Activated CD4-positive, alpha-beta T cell treated with anti-CD3 and anti-CD28 coated beads for 24 hours (primary cell): Measurements from ENCODE around the gene OR1S1.
"Not testable (repeated sequence)": the region's sequence is repeated elsewhere in the genome, so short reads cannot be mapped to it uniquely, and the experiment has no call there.

ENCODE experiments used
- DNase-seq, 2 donors: peaks; one replicate each; pipeline ENCODE4 v3.0.0-alpha.2; 2020; ENCODE audit warnings: low read depth in 2 of 2

Gene OR1S1

DNA sequence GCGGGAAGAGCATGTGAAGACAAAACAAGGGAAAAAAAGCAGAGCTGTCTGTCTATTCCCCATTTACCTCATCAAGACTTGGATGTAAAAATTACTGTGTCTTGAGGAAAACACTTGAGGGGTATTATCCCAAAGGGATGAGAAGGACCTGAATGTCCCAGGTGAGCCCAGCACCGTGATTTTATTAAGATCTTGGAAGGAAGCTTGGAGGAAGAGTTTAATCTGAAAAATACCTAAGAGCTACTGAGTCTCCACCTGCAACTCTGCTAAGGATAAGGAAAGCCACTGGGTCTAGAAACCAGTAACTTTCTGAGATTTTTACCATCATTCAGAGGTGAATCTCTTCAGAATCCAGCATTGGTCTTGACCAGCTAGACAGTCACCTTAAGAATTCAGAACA, at the start of gene OR1S1:
OR1S1 (plus strand) TSS at position 301 of the 400 bp plus-strand sequence.
- DNase-seq, result not testable (repeated sequence)

DNA sequence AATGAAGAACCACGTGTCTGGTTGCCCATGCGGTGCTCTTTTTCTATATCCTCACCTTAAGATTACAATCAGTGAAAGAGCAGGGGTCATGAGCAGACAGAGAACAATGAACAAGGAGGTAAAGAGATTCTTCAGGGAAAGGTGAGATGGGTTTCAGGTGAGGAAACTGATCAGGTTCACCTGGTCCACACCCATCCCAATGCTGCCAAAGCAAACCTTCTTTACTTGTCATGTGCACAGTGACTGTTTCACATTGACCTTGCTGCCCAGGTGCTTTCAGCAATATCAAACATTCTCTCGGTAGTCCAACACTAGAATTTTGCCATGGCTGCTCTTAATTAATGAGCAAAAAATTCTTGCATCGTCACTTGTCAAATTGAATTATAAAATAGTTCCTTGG, 48.1 kb upstream of the OR1S1 start:
- no peak for DNase-seq

DNA sequence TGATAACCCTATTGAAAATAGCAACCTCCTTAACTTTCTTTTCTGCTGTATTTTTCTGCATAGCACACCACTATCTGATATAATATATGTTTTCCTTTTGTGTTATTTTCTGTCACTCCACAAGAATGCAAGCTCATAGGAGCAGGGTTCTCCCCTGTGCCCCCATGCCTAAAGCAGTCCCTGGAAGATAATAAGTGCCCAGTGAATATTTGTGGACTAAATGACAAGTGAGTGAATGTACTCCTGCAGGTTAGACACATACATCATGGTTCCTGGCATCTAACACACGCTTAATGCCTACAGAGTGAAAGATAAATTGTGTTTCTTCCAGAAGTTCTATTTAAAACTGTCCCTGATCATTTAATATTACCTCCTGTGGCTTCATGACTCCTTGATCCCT, 47.5 kb upstream of the OR1S1 start:
- no peak for DNase-seq

DNA sequence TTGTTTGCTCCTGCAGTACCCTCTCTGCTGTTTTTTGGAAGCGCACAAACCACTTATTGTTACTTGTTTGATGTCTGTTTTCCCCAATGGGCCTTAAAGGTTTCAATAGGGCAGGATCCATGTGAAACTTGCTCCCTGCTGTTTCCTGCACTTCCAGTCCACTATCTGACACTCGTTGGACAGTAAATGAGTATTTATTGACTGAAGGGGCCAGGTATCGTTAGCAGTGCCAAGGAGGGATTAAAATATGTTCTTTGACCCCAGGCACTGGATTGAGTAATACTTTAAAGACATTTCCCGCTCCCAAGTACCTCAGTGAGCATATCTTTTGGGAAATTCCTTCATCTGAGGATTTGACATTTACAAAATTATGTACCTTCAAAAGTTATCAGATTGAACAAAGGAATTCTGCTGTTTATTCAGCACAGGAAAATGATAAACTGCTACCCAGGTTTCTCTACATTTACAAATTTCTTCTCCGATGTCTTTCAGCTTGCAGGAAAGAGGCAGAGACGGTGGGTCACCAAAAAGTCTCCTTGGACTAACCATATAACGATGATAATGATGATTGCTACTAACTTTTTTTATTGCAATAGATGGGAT, 46.9 kb upstream of the OR1S1 start:
- no peak for DNase-seq

DNA sequence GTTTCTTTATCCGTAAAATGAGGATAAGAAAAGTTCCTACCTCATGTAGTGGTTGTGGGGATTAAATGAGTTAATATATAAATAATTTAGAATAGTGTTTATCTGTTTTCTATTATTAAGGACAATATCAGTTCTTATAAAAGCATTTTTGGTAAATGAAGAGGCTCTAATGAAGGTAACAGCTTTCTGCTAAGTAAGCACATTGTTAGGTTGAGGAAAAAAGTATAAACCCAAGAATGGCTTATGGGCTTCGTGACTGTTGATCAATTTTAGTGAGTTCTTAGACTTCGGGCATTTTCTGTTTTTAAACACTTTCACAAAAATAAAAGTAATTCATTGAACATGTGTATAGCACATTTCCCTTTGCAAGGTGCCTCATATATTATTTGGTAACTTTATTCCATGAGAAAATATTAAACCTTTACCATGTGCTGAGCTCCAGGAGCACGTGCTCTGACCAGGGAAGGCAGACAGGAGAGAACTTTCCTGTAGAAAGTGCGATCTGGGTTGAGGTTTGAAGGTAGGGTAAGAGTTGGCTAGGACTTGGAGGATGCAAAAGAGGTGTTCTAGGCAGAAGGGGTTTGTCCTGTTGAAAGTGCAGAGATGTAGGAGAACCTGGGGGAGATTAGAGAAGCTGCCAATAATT, 35.0 kb upstream of the OR1S1 start:
- no peak for DNase-seq

DNA sequence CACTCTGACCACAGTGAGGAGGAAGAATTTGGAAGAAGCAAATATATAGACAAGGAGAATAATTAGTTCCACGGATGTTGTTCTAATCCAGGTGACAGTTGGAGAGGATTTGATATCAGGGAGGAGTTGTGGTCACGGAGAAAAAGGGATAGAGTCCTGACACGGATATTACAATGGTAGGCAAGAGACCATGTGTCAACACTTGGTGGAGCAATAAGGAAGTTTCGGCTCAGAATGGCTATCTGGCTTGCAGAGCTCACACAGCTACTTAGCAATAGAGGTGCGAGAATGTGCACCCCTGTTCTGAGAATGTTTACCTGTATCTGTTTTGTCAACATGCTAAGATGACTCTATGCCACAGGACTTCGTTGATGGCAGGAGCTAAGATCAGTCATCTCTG, 34.1 kb upstream of the OR1S1 start:
- DNase-seq, result no peak

DNA sequence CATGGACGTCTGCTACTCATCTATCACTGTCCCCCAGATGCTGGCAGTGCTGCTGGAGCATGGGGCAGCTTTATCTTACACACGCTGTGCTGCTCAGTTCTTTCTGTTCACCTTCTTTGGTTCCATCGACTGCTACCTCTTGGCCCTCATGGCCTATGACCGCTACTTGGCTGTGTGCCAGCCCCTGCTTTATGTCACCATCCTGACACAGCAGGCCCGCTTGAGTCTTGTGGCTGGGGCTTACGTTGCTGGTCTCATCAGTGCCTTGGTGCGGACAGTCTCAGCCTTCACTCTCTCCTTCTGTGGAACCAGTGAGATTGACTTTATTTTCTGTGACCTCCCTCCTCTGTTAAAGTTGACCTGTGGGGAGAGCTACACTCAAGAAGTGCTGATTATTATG, 32.9 kb upstream of the OR1S1 start:
- DNase-seq, result no peak

DNA sequence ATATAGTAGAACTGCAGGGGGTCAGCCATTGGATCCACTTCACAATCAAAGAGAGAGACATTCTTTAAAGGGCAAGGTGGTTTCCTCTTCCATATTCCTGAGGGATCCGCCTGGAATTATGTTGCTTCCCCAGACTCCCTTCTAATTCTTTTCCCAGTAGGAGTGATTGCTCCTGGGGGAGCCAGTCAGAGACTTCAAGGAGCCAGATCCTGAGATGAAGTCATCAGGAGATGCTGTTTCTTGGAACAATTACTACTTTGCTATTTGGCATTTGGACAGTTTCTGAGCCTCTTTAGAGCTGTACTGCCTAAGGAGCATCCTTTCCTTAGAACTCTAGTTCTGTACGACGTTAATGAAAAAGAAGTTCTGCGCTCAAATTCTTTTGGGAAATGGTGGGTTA, 25.6 kb upstream of the OR1S1 start:
- no peak for DNase-seq

DNA sequence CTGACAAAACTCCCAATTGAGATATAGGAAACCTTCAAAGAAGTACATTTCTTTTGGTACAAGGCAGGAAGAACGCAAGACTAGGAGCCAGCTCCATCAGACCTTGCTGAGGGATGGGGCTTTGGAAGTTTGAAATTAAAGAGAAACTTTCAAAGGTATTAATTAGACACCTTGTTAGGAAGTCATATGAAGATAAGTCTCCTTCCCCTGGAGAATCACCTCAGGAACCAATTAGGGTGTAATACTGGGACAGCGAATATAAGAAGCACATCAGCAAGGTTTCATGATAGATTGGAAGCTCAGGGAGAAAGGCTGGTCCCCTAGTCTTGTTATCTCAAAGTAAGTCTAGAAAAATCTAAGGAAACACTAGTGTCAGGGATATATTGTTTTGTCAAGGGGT, 23.8 kb upstream of the OR1S1 start, which contains the start of gene OR9Q2:
OR9Q2 (plus strand) TSS at position 301 of the 400 bp plus-strand sequence. CDS start 1,421 bp downstream, outside the sequence.
- DNase-seq, result no peak

DNA sequence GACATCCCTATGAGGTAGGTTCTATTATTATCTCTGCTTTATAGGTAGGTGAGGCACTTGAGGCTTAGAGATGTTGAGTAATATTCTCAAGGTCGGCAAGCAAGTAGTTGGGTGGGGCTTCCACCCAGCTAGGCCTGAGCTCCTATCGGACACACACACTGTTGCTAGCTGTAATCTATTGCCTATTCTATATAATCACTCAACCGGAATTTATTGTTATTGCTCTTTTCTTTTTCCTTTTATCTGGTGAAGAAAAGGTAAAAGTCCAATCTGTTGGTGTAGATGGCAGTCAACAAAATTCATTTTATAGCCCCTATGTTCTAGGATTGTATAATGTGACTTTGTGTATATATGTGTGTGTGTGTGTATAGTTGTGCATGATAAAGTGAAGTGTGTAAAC, 20.3 kb upstream of the OR1S1 start:
- no peak for DNase-seq

DNA sequence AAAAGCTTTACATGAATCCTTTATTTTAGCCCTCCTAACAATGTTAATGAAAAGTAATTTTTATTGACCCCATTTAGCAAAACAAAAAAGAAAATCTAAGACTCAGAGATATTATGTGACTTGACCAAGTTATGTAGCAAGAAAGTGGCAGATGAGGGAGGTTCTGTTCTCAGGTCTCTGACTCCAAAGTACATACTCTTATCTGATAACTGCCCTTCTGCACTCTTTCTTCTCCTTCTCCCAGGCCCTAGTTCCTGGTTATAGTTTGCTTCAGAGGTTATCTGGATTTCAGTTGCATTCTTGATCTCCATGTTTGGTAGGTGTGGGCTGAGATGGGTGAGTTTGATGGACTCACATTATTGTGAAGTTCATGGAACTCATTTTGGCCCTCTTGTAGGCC, 19.1 kb upstream of the OR1S1 start:
- no peak for DNase-seq

DNA sequence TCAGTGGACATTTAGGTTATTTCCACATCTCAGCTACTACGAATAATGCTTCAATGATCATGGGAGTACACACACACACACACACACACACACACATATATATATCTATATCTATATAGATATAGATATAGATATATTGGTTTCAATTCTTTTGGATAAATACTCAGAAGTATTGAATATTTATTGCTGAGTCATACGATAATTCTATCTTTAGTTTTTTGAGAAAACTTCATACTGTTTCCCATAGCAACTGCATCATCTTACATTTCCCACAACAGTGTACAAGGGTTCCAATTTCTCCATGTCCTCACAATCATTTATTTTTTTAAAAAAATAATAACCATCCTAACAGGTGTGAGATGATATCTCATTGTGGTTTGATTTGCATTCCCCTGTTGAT, 16.6 kb upstream of the OR1S1 start:
- DNase-seq, result no peak

DNA sequence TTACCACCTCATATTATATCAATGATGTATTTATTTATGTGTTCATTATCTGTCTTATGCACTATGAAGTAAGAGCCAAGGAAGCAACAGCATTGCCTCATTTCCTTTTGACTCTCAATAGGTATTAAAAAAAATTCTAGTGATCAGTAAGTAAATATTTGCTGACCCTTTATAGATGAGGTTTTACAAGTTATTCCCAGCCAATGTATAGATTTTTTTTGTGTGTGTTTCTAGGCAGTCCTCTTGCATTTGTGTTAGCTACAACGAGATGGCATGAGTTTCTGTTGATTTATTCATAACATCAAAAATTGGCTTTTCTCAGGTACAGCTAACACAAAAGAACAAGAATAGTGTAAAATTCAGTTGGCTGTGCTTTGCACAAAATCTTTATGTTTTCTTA, 13.2 kb upstream of the OR1S1 start:
- no peak for DNase-seq

DNA sequence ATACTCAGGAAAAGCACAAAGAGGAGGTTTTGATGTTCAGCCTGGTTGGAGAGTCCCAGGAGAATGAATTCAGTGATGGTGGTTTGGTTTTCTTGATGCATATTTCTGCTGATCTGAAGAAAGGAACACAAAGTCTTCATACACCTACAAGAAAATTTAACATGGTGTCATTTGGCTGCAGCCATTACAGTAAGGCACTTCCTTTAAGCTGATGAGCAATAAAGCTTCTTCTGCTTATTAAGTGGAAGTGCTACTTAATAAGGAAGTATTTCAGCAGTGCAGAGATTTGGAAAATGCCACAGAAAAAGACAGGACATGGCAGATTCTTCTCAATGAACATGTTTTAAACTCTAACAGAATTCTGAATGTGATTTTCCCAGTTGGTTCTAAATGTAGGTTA, 8.5 kb upstream of the OR1S1 start, which contains the start of gene OR1S2:
OR1S2 (minus strand) TSS at position 101 of the 400 bp plus-strand sequence; CDS start at position 101, 0 bp downstream.
- DNase-seq, result no peak

DNA sequence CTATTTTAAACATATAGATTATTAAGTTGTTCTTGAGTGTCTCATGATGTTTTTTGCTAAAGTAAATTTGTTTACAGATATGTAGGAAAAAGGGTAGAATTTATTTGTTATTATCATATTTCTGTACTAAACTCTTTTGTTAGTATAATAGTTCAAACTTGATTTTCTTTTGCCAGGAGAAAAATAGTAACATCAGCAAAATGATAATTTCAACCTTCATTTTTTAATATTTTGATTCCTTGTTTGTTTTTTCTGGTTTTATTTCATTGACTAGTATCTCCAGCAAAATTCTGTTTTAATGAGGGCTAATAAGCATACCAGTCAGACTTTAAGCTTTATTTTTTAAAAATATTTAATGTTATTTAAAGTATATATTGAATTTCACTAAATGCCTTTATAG, 4.0 kb downstream of the OR1S1 start:
- no peak for DNase-seq

DNA sequence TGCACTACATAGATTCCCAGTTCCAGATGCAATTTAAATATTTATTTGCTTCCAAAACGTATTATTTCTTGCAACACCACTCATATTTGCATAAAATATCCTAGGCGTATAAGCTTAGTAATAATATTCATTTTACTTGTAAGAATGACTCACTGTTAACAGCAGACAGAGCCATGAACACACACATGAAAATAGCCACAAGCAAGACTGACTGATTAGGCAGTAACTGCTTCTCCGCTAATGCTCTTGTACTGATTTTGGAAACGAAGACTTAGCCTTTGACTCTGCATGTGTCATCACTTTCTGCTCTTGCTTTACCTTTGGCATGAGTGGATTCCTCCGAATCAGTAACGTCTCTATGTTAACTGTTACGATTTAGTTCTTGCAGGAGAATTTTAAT, 10.2 kb downstream of the OR1S1 start:
- DNase-seq, result no peak

DNA sequence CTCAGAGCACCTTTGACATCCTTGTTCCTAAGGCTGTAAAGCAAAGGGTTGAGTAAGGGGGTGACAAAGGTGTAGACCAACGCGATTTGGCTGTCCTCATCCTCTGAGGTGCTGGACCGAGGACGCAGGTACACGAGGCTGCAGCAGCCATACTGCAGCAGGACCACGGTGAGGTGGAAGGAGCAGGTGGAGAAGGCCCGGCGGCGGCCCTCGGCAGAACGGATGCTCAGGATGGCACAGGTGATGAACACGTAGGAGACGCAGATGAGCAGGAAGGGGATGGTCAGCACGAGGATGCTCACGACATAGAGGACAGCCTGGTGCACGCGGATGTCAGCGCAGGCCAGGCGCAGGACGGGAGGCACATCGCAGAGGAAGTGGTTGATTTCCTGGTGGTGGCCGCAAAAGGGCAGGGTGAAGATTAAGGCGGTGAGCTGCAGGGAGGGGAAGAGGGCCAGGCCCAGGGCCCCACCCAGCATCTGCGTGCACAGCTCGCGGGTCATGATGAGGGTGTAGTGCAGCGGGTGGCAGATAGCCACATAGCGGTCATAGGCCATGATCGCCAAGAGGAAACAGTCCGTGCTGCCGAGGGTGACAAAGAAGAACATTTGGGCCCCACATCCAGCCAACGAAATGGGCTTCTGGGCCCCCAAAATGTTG, 15.6 kb downstream of the OR1S1 start:
- no peak for DNase-seq

DNA sequence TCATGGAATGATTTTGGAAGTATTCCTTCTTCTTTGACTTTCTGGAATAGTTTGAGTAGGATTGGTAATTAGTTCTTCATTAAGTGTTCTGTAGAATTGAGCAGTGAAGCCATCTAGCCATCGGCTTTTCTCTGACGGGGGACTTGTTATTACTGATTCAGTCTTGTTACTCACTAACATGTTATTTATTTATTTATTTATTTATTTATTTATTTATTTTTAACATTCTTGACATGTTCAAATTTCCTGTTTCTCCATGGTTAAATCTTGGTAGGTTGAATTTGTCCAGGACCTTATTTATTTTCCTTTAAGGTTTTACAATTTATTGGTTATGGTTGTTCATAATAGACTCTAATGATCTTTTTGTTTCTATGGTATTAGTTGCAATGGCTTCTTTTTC, 31.4 kb downstream of the OR1S1 start:
- no peak for DNase-seq

DNA sequence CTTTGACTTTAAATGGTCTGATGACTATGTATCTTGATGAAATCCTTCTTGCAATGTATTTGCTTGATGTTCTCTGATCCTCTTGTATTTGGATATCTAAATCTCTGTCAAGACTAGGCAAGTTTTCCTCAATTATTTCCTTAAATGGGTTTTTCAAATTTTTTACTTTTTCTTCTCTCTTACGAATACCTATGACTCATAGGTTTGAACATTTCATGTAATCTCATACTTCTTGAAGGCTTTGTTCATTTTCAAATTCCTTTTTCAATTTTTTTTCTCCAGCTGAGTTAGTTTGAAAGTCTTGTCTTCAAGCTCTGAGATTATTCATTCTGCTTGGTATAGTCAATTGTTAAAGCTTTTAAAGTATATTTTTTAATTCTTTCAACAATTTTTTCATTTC, 42.4 kb downstream of the OR1S1 start:
- no peak for DNase-seq

DNA sequence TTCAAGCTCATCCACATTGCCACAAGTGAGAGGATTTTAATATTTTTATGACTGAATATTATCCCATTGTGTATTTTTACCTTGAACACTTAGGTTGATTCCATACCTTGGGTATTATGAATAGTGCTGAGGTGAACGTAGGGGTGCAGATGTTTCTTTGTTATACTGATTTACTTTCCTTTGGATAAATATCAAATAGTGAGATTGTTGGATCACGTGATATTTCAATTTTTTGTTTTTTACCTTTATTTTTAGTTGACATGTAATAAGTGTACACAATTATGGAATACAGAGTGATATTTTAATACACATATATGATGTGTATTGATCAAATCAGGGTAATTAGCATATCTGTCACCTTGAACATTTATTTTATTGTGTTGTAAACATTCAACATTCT, 47.5 kb downstream of the OR1S1 start:
- no peak for DNase-seq
